ENCODE results near the gene ZBTB16. TPM values are rescaled to one million over a fixed set of nuclear protein-coding genes. Genes with fewer than 3 reads are reported as not detected.

ZBTB16 gene
- polyA plus RNA-seq, 1 donor (not counting 4 experiments of a cell fraction or from before 2014, with no cell fraction given) = 0.18 TPM

DNA sequence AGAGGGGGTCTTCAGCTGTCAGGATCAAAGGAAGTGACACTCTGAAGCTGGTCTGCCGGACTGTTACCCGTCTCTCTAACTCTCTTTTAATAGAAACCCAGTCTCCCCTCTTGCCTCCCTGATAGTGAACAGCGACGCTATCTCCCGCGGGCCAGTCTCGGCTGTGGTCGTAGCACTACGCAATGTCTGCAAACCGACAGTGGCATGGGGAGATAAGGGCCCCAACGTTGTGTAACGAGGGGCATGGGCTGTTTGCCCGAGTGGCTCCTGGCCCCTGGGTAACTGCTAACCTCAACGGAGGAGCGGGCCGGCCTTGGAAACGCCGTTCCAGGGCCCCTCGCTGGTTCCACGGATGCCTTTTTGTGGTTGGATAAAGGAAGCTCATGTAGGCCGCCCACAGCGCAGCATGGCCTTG lies 23.3 kb downstream of the ZBTB16 start:
- Histone ChIP-seq H3K4me3 (ENCODE audit: control insufficient read depth in 2 of 3, extremely low read depth in 1 of 3, insufficient read depth in 2 of 3, low read depth in 1 of 3, low read length in 3 of 3) (no peak overlapping the region), H2AFZ (ENCODE audit: control insufficient read depth, low read length) (no peak overlapping the region), H3K4me1 (ENCODE audit: control insufficient read depth, extremely low read depth, insufficient read depth, low read length) (no peaks in the 10 kb centered on the region), H3K9me1 (ENCODE audit: control insufficient read depth, extremely low read depth, insufficient read depth, low read length) (no peaks in the 10 kb centered on the region), H3K79me2 (ENCODE audit: control insufficient read depth, insufficient read depth, low read length) (no peaks in the 10 kb centered on the region), H3K27ac (ENCODE audit: control insufficient read depth, insufficient read depth, low read length) (no peak overlapping the region), H3K36me3 (ENCODE audit: control insufficient read depth in 2 of 2, extremely low read depth in 1 of 2, insufficient read depth in 2 of 2, low read length in 2 of 2) (no peaks in the 10 kb centered on the region), H3K9me3 (ENCODE audit: control insufficient read depth, low read depth, low read length) (no peaks in the 10 kb centered on the region), H3K4me2 (ENCODE audit: control insufficient read depth, extremely low read depth, insufficient read depth, low read depth, low read length) (no peak overlapping the region), H3K27me3 (ENCODE audit: control insufficient read depth, extremely low read depth, insufficient read depth, low read length) (peaks cover 15% of the 10 kb centered on the region), H3K9ac (ENCODE audit: control insufficient read depth, extremely low read depth, insufficient read depth, low read length) (no peak overlapping the region), H4K20me1 (ENCODE audit: control insufficient read depth, extremely low read depth, insufficient read depth, low read length) (no peaks in the 10 kb centered on the region)
- dilution Hi-C loops (cut with MboI; ENCODE audit: extremely low pct_ligation_motif_present, low sequenced_read_pairs) = no loop called here
- DNase-seq (ENCODE audit: low read depth, low spot score) (no peak), FAIRE-seq (no peak)
- TF ChIP-seq, protein P1, sequence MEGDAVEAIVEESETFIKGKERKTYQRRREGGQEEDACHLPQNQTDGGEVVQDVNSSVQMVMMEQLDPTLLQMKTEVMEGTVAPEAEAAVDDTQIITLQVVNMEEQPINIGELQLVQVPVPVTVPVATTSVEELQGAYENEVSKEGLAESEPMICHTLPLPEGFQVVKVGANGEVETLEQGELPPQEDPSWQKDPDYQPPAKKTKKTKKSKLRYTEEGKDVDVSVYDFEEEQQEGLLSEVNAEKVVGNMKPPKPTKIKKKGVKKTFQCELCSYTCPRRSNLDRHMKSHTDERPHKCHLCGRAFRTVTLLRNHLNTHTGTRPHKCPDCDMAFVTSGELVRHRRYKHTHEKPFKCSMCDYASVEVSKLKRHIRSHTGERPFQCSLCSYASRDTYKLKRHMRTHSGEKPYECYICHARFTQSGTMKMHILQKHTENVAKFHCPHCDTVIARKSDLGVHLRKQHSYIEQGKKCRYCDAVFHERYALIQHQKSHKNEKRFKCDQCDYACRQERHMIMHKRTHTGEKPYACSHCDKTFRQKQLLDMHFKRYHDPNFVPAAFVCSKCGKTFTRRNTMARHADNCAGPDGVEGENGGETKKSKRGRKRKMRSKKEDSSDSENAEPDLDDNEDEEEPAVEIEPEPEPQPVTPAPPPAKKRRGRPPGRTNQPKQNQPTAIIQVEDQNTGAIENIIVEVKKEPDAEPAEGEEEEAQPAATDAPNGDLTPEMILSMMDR (optimal IDR thresholded peaks at IDR 0.05 in 1 of 3, IDR thresholded peaks at IDR 0.05 in 1 of 3, conservative IDR thresholded peaks at IDR 0.05 in 1 of 3; ENCODE audit: extremely low read depth in 1 of 3, insufficient read depth in 2 of 3, low read length in 3 of 3) = no peak
- TF ChIP-seq EZH2 (IDR thresholded peaks at IDR 0.05; ENCODE audit: low read length) = no peak

- H2AFZ ChIP-seq (ENCODE audit: control insufficient read depth, low read length) = no peak overlapping the region
- H4K20me1 ChIP-seq (ENCODE audit: control insufficient read depth, extremely low read depth, insufficient read depth, low read length) = no peaks in the 10 kb centered on the region
- dilution Hi-C loops (cut with MboI; ENCODE audit: extremely low pct_ligation_motif_present, low sequenced_read_pairs) = no loop called here
- no peak overlapping the region for H3K4me3 ChIP-seq (ENCODE audit: control insufficient read depth in 2 of 3, extremely low read depth in 1 of 3, insufficient read depth in 2 of 3, low read depth in 1 of 3, low read length in 3 of 3)
- FAIRE-seq = no peak
- no peaks in the 10 kb centered on the region for H3K9me1 ChIP-seq (ENCODE audit: control insufficient read depth, extremely low read depth, insufficient read depth, low read length)
- no peaks in the 10 kb centered on the region for H3K4me1 ChIP-seq (ENCODE audit: control insufficient read depth, extremely low read depth, insufficient read depth, low read length)
- no peak overlapping the region for H3K27ac ChIP-seq (ENCODE audit: control insufficient read depth, insufficient read depth, low read length)
- no peak overlapping the region for H3K9ac ChIP-seq (ENCODE audit: control insufficient read depth, extremely low read depth, insufficient read depth, low read length)
- DNase-seq (ENCODE audit: low read depth, low spot score) = no peak
- H3K27me3 ChIP-seq (ENCODE audit: control insufficient read depth, extremely low read depth, insufficient read depth, low read length) = peaks cover 12% of the 10 kb centered on the region
- no peaks in the 10 kb centered on the region for H3K36me3 ChIP-seq (ENCODE audit: control insufficient read depth in 2 of 2, extremely low read depth in 1 of 2, insufficient read depth in 2 of 2, low read length in 2 of 2)
- no peaks in the 10 kb centered on the region for H3K79me2 ChIP-seq (ENCODE audit: control insufficient read depth, insufficient read depth, low read length)
- TF ChIP-seq, protein P1 (optimal IDR thresholded peaks at IDR 0.05 in 1 of 3, IDR thresholded peaks at IDR 0.05 in 1 of 3, conservative IDR thresholded peaks at IDR 0.05 in 1 of 3; ENCODE audit: extremely low read depth in 1 of 3, insufficient read depth in 2 of 3, low read length in 3 of 3) = no peak
- TF ChIP-seq EZH2 (IDR thresholded peaks at IDR 0.05; ENCODE audit: low read length) = no peak
- H3K4me2 ChIP-seq (ENCODE audit: control insufficient read depth, extremely low read depth, insufficient read depth, low read depth, low read length) = no peak overlapping the region
- no peaks in the 10 kb centered on the region for H3K9me3 ChIP-seq (ENCODE audit: control insufficient read depth, low read depth, low read length)
These were observed 24.1 kb downstream of the ZBTB16 start for GRCh38 chr11:114083391-114084252.
